Kidney (tissue), 14 donors: Measurements from ENCODE around the gene TCL1B. TPM values are rescaled to one million over a fixed set of nuclear protein-coding genes. Genes with fewer than 3 reads are reported as not detected.

Experiments used
- DNase-seq, 5 donors: peaks; one replicate each; pipeline ENCODE4 v3.0.0-alpha.2; 2013 to 2020
- FAIRE-seq: peaks from 2 replicates; lab custom pipeline; 2012; peaks lifted over from hg19 to GRCh38; lab: Jason Lieb, UNC
- H3K27ac ChIP-seq, 2 donors: one replicate each; pipeline ENCODE4 v1.7.0; 2013; ENCODE audit warnings: low read depth in 2 of 2, low read length in 2 of 2, inconsistent platforms in 1 of 2
- H3K27me3 ChIP-seq: one replicate; pipeline ENCODE4 v1.7.1; 2013; ENCODE audit warnings: low read length, inconsistent platforms; ENCODE audit not compliant: control insufficient read depth, insufficient read depth
- H3K36me3 ChIP-seq, 3 donors: one replicate each; pipeline versions ENCODE4 v1.7.0 to v1.7.1; 2013; ENCODE audit warnings: low read length in 3 of 3, control low read depth in 1 of 3, inconsistent platforms in 1 of 3; ENCODE audit not compliant: insufficient read depth in 3 of 3, control insufficient read depth in 2 of 3
- H3K4me1 ChIP-seq, 3 donors: one replicate each; pipeline versions ENCODE4 v1.7.0 to v1.7.1; 2013; ENCODE audit warnings: low read length in 3 of 3, inconsistent platforms in 1 of 3, low read depth in 1 of 3; ENCODE audit not compliant: control insufficient read depth in 2 of 3, insufficient read depth in 2 of 3
- H3K4me3 ChIP-seq, 3 donors: one replicate each; pipeline versions ENCODE4 v1.7.0 to v1.8.1; 2013; ENCODE audit warnings: low read length in 3 of 3, control low read depth in 1 of 3, inconsistent platforms in 1 of 3
- H3K9ac ChIP-seq, 3 donors: one replicate each; pipeline versions ENCODE4 v1.7.0 to v1.7.1; 2013; ENCODE audit warnings: low read length in 3 of 3, control low read depth in 1 of 3, inconsistent platforms in 1 of 3
- H3K9me3 ChIP-seq, 3 donors: one replicate each; pipeline versions ENCODE4 v1.7.0 to v1.7.1; 2013; ENCODE audit warnings: low read length in 3 of 3, control low read depth in 1 of 3, inconsistent platforms in 1 of 3; ENCODE audit not compliant: control insufficient read depth in 2 of 3, insufficient read depth in 1 of 3
- CTCF ChIP-seq: IDR thresholded peaks from 3 replicates; pipeline ENCODE4 v1.5.1; 2012; ENCODE audit warnings: mild to moderate bottlenecking, moderate library complexity, borderline replicate concordance; ENCODE audit not compliant: insufficient read depth; ENCODE audit errors: extremely low read depth
- intact Hi-C: fragments of 100-400 bp; cut with DNase I; formaldehyde crosslinking; loops from one replicate; pipeline ENCODE4 v1.11.1; 2022
- polyA plus RNA-seq: library from polyadenylated mRNA; stranded (reverse); fragments of 350-450 nt; fragmentation: Illumina TruSeq; extraction: RNeasy Lipid Tissue Mini Kit (QIAGEN cat#74804); gene quantifications from one replicate; pipeline ENCODE4 v1.2.3, GENCODE V29; 2014; ENCODE audit warnings: low read depth, low replicate concordance; ENCODE audit not compliant: insufficient read depth
- total RNA-seq: library from RNA; stranded (reverse); fragmentation: NEBNext Ultra II Directional; extraction: Animal tissue kit (Norgen Biotek cat#: 25700); gene quantifications from one replicate; pipeline ENCODE4 v1.2.1, GENCODE V29; 2021
- donor health status: control.
- donor health status: control.
- donor health status: control.
- donor health status: control.
- donor health status: control.
- donor health status: DM: yes; HTN: yes; CAD: no.
- donor health status: Normal renal cell carcinoma (clear cell type).

The TCL1B gene
- total and polyA plus RNA-seq, 2 donors from 2014 or later, result not detected

- Histone ChIP-seq H3K4me3 (peak overlapping the region; percentile 27 to 54 (median 33)), H3K9ac (peak overlapping the region in 1 of 3 donors; percentile 57), H3K27ac (peak overlapping the region; percentile 83), H3K4me1 (peaks cover 9% of the 10 kb centered on the region in 3 donors), H3K9me3 (no peaks in the 10 kb centered on the region), H3K36me3 (no peaks in the 10 kb centered on the region), H3K27me3 (no peaks in the 10 kb centered on the region)
- TF ChIP-seq CTCF, result no peak
- DNase-seq, result peak in 3 of 5 donors; percentile 31 to 85 (median 82)
- no peak for FAIRE-seq
- intact Hi-C loops, result no loop called here
Observed at GRCh38 chr14:95651821-95652583, 34.2 kb upstream of the TCL1B start.

GRCh38 chr14:95652690-95653089, 33.5 kb upstream of the TCL1B start:
- intact Hi-C loops, result no loop called here
- Histone ChIP-seq H3K4me1 (peaks cover 9% of the 10 kb centered on the region in 3 donors), H3K27me3 (no peaks in the 10 kb centered on the region), H3K9ac (peak overlapping the region in 1 of 3 donors; percentile 57), H3K36me3 (no peaks in the 10 kb centered on the region), H3K27ac (peak overlapping the region; percentile 83), H3K9me3 (no peaks in the 10 kb centered on the region), H3K4me3 (peak overlapping the region in 2 of 3 donors; percentile 28 to 54)
- no peak for TF ChIP-seq CTCF
- FAIRE-seq, result no peak
- DNase-seq, result peak in 1 of 5 donors; percentile 33

- Histone ChIP-seq H3K9me3 (no peaks in the 10 kb centered on the region), H3K27ac (no peak overlapping the region), H3K27me3 (no peaks in the 10 kb centered on the region), H3K9ac (no peak overlapping the region), H3K4me1 (peaks cover 9 to 18% (median 15%) of the 10 kb centered on the region in 3 donors), H3K4me3 (peak overlapping the region in 1 of 3 donors; percentile 54), H3K36me3 (no peaks in the 10 kb centered on the region)
- no peak for TF ChIP-seq CTCF
- no peak for FAIRE-seq
- intact Hi-C loops, result no loop called here
- DNase-seq, result no peak
Observed at GRCh38 chr14:95655461-95655860, 30.8 kb upstream of the TCL1B start.
